Astrocyte of the hippocampus (primary cell): ENCODE data around the gene PSMA7.

Source experiments
- DNase-seq: peaks from one replicate; pipeline ENCODE4 v3.0.0; 2011; ENCODE audit warnings: low read depth, low spot score

The PSMA7 gene

DNA sequence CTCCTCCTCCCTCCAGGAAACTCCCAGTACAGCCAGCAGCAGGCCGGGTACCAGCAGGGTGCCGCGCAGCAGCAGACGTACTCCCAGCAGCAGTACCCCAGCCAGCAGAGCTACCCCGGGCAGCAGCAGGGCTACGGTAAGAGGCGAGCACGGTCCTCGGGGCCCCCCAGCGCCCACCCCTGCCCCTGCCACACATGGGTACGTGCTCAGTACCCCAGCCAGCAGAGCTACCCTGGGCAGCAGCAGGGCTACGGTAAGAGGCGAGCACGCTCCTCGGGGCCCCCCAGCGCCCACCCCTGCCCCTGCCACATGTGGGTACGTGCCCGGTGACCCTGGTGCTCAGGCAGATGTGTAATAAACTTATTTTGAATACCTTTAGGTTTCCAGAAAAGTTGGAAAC, 29.5 kb upstream of the PSMA7 start:
- DNase-seq = no peak

DNA sequence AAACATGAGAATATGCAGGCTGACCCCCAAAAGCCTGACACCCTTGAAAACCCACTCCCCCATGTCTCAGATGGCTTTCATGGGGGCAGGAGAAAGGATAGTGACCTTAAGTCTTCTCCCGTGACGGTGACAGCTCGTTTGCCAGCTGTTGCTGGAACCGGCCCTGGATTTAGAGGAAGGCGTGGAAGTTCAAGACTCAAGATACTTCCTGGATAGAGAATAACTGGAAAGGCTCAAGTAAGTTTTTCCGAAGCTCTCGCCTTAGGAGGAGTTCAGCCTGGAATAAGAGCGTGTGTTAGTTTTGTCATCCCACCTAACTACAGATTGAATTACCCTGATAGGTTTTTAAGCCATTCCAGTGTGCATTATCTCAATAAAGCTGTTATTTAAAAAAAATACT, 28.1 kb upstream of the PSMA7 start:
- no peak for DNase-seq

DNA sequence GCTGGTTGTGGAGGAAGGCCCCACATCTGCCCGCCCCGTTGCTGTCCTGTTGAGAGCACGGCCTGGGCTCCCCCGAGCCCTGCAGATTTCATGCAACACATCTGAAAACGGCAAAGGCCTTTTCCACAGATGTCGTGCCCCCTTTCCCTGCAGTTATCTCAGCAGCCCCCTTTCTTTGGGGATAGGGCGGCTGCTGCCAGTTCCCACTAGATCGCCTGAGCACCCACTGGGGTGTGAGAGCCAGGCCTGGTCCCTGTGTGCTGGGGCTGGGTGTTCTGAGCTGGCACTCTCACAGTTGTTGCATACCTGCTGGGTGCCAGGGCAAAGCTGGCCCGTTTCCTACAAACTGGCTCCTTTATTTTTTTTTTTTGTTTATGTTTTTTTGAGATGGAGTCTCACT, 27.3 kb upstream of the PSMA7 start:
- no peak for DNase-seq

DNA sequence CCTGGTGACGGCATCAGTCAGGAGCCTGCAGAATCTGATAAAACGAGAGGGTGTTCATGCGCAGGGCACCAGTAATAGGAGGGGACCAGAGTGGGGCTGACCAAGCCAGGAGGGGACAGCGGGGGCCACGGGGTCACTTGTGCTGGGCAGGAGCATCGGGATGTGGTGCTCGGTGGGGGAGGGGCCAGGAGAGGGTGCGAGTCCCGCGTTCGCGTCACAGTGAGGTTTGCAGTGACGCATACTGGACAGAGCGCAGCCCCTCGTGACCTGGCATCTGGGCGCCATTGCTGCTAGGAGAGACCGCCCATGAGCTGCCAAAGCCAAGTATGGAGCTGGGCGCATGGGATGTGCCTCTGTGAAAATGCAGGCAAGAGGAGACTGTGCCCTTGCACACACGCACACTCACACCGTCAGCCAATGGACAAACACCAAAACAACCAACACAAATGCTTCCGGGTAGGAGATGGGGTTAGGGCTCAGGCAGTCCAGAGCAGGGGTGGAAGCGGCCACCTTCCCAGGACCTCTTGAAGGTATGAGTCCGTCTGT, 25.8 kb upstream of the PSMA7 start:
- DNase-seq = no peak

DNA sequence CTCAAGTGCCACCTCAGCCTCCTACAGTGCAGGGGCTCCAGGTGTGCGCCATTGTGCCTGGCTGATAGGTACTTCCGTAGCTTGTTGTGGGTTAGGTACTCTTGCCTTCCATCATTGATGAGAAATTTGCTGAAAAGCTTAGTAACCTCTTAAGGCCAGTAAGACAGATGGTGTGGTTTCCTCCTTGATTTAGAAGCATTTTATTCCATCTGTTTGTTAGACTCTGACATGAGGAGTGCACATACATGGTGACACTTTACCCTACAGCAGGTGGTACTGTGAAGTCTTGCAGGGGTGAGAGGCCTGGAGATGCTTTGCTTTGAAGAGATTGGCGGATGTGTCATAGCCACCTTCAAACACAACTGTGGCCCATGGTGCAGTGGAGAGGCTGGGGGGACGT, 24.9 kb upstream of the PSMA7 start:
- no peak for DNase-seq

DNA sequence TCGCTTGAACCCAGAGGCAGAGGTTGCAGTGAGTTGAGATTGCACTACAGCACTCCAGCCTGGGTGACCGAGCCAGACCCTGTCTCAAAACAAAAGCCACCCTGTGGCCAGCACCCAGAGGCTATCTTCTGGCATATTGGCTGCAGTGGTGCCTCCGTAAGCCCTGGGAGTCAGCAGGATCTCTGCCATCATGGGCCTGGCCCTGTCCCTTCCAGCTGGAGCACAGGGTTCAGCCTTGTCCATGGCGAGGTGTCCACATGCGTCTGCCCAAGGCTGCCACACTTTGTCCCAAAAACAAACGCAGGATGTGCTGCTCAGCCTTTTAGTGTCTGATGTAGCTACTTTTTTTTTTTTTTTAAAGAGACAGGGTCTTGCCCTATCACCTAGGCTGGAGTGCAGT, 24.3 kb upstream of the PSMA7 start:
- DNase-seq = no peak

DNA sequence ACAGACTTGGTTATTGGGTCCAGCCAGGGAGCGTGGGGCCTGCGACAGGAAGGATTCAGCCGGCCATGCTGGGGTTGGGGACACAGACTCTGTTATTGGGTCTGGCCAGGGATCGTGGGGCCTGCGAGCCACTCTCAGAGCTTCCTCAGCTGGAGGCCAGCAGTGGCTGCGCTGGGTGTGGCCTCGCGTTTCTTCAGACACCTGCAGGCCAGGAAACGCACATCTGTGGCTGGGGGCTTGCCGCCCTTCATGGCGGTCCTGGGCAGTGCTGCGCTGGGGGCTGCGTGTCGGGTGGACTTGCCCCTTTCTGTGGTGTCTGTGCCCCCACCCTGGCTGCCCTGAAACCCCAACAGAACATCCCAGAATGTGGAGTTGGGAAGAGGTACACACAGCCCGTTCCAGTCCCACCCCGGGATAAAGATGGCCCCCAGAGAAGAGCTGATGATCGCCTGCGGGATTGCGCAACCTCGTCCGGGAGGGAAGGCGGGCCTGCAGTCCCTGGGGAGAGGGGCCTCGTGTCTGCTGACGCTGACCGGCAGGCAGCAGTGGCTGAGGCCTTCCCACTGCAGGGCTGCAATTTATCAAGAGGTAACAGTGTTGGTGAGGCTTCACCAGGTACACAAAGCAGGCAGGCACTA, 22.7 kb upstream of the PSMA7 start:
- DNase-seq = no peak

DNA sequence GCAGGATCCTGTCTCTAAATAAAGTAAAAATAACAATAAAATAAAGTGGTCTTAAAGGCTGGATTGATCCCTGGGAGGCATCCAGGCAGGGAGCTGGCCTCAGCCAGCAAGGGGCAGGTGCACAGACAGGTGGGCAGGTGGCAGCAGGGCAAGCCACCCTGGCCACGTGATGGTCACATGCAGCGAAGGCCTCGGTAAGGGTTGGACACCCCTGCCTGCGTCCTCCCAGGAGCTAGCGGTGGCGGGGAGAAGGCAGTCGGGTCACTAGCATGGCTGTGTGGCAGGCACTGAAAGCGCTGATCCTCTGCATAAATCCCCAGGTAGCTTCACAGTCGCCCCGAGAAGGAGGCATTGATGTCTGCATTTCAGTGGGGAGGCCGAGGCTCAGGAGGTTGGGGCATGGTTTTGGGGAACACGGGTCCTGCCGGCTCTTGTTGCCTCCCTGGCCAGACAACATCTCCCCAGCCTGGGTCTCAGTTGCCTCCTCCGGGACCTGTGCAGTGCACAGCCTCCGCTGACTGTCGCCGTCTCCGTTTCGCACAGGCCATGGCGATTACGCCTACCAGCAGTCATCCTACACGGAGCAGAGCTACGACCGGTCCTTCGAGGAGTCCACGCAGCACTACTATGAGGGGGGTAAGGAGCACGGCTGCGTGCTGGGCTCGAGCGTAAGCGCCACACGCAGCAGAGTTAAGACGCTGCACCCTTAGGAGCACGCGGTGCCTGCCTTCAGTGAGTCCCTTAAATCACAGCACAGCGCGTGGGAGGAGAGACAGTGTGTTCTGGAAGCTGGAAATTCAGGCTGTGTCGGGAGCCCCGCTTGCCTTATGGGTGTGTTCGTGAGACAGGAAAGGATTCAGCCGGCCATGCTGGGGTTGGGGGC, 21.9 kb upstream of the PSMA7 start:
- no peak for DNase-seq

DNA sequence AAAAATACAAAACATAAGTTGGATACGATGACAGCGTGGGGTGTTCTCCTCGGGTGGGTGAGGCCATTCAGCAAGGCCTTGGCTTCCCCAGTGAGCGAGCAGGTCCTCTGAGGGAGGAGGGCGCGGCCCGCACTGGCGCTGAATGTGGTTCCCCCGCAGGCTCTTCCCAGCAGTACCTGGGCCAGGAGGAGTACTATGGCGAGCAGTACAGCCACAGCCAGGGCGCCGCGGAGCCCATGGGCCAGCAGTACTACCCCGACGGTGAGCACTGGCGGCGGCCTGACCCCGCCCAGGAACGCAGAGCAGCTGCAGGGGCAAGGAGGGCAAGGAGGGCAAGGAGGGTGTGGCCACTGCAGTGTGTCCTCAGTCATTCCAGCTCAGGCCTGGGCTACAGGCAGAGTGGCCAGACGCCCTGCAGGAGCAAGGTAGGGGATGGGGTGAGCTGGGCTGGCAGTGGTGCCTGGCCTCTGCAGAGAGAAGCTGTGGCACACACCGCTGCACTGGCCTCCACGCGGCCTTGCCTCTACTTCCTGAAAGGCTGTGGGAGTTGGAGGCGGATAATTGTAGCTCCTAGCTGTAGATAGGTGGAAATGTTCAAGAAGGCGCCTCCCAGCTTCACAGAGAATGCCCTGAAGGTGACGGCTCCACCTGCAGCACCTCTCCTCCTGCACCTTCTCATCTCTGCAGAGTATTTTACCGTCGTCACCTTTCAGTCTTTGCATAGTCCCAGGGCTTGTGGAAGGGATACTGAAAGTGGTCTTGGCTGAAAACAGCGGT, 21.0 kb upstream of the PSMA7 start:
- no peak for DNase-seq

DNA sequence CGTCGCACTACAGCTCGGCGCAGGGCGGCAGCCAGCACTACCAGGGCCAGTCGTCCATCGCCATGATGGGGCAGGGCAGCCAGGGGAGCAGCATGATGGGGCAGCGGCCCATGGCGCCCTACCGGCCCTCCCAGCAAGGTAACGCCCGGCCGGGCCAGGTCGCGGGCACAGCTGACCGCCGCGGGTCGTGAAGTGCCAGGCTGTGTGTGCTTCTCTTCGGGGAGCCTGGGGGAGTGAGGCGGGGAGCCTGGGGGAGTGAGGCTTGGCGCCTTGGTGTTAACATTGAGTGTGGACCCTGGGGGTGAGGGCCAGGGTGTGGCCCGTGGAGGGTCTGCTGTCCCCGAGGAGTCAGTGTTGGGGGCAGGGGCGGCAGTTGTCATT, 20.3 kb upstream of the PSMA7 start:
- DNase-seq = no peak

DNA sequence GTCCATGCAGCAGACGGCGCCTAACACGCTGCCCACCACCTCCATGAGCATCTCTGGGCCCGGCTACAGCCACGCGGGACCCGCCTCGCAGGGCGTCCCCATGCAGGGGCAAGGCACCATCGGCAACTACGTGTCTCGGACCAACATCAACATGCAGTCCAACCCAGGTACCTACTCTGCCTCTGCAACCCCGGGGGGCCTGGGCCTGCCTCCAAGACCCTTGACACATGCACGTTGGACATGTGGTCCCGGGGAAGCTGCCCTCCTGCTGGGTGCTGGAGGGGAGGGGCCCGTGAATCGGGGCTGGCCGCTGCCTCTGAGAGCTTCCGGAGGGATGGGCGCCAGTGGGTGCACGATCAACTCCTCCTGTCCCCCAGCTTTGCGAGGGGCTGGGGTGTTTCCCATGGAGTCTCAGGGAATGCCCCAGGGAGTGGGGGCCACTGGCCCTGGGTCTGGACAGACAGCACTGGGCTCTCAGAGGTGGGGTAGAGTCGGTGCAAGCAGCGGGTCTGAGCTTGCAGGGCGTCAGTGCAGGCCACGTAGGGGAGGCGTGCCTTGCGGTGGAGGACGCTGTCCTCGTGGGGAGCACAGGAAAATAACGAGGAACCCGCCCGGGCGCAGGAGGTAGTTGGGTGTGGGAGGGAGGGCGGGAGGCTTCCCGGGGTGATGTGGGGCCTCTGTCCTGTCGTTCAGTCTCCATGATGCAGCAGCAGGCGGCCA, 19.7 kb upstream of the PSMA7 start:
- no peak for DNase-seq

DNA sequence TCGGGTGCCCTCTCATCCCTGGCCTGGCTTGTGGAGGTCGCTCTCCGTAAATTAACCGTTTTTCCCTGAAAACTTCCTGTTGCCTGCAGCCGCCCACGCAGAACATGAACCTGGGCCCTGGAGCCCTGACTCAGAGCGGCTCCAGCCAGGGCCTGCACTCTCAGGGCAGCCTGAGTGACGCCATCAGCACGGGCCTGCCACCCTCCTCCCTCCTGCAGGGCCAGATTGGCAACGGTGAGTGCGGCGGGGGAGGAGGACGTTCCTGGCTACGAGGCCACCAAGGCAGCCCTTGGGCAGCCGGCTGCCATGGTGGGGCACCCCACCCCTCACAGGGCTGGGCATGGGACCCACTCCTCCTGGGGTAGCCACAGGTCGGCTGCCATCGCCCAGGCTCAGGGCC, 18.2 kb upstream of the PSMA7 start:
- peak; percentile 80 for DNase-seq

DNA sequence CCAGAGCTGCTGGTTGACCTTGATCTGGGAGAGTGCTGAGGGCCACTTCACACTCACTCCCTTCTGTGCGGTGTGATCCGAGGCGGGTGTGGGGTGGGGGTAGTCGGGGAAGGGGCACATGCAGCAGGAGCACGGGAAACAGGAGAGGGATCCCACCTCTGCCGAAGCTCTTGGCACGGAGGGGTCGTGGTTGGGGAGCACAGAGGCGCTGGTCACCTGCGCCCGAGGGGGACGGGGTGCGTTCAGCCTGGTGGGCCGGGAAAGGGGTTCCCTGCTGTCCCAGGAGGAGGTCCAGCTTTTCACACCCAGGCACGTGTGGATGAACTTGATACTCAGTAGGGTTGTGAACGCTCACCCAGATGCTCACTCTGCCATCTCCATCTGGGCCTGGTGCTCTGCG, 17.7 kb upstream of the PSMA7 start:
- DNase-seq = no peak

DNA sequence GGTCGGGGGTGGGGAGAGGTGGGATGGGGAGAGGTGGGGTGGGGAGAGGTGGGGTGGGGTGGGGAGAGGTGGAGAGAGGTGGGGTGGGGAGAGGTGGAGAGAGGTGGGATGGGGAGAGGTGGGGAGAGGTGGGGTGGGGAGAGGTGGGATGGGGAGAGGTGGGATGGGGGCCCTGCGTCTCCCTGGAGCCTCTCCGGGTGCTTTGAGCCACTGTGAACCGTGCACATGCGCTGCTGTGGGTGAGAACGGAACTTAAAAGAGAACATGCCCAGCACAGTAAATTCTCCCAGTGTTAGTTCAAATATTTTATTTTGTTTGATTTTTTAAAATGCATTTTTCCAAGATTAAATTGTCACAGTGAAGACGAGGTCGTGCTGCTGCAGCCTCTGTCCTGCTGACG, 17.1 kb upstream of the PSMA7 start:
- no peak for DNase-seq

DNA sequence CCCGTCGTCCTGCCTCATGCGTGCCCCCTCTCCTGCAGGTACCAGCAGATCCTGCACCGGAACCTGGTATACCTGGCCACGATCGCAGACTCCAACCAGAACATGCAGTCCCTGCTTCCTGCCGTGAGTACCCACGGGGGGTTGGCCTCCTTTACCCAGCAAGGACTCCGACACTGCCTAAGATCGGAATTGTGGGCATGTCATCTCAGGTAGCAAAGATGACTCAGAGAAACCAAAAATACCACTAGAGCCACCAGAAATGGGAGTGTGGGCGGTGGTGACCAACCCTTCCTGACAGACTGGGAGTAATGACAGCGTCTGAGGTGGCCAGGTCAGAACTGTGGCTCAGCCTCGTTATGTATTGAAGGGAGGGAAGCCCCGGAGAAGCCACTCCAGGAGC, 16.6 kb upstream of the PSMA7 start:
- peak; percentile 70 for DNase-seq

DNA sequence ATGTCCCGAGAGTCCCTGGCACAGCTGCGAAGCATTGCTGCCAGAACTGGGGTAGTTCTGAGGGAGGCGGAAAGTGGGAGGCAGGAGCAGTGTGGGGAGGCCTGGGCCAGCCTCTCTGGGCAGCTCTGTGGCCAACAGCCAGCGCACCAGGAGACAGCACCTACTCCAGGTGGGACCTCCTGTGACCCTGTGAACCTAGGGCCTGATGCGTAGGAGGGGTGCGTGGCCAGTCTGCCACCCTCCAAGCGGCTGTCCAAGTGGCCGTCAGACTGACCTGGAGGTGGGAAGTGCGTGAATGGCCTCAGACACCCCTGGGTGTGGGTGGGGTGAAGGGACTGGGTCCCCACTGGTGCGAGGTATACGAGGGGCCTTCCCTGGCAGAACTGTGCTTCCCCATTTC, 15.9 kb upstream of the PSMA7 start:
- no peak for DNase-seq

DNA sequence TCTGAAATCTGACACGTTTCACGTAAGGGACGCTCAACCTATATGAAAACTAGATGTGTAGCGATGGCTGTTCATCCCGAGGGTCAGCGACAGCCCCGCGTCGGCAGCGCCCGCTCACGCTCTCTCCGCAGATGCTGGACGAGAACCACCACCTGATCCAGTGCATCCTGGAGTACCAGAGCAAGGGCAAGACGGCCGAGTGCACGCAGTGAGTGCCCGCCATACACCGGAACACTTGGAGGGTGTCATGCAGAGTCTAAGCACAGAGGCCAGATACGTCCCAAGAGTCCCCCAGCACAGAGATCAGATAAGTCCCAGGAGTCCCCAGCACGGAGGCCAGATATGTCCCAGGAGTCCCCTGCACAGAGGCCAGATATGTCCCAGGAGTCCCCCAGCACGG, 15.3 kb upstream of the PSMA7 start:
- no peak for DNase-seq

DNA sequence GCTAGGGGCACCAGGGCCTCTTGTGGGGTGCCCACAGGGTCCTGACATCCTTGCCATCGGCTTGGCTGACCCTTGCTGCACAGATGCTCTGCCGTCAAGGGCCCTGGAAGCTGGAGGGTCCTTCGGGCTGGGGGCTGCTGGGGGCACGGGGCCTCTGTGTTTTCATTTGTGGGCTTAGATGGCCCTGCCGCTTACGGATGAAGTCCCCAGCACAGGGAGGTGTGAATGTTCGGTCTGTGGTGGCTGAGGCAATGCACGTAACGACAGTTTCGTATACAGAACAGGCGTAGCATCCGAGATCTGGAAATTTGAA, 14.8 kb upstream of the PSMA7 start:
- DNase-seq = no peak

DNA sequence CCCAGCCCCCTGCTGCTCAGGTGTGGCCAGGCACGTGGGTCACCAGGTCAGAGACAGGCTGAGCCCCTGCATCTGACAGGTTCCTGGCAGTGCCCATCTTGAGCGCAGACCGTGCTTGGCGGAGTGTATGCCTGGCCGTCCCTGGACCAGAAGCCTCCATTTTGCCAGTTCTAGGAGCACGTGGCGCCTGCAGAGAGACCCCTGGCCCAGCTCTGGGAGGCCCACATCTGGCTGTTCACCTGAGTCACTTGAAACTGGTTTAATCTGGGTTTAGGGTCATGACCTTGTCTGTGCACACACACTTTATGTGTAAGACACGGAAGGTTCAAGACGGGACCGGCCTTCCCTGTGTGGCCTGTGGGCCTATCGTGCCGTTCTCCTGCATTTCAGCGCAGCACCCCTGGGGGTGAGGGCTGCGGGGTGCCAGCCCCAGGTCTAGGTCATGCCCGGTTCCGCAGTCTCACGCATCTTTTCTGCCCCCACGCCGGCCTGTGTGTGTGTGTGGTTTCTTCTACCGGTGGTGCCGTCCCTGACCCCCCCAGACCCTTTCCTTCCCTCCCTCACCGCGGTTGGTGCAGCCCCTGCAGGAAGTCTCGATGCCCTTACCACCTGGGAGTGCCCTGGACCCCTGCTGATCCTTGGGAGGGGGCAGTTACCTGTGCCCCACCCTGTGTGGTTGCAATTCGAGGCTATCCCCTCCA, 14.3 kb upstream of the PSMA7 start:
- DNase-seq = no peak

DNA sequence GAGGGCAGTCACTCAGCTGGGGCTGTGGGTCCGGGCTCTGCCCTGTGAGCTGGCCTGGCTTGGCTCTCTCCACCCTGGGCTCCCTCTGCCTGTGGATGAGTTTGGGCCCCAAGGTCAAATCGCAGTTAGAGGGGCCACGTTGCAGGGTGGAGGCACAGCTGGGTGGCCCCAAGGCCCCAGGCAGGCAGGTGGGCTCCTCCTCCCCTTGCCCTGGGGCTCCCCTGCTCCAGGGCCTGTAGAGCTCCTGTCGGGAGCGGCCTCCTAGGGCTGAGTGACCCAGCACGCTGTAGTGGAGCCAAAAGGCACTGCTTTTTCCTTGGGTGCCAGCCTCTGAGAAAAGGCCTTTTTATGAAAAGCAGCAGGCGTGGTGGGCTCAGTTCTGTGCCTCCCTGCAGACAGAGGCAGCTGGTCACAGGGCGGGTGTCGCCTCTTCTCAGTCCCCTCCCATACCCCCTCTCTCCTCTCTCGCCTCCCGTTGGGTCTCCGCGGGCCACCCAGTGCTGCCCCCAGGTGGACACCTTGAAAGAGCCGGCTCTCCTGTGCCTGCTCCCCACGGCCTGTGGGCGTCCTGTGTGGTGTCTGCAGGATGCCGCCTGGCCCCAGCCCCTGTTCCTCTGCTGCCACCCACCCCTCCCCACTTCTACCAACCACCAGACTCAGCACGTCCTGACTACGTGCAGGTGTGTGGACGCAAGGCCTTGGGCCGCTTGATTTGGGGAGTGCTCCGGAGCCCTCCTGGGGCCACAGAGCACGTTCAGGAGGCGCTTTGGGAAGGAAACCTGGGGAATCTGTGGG, 13.6 kb upstream of the PSMA7 start:
- DNase-seq = peak; percentile 74

DNA sequence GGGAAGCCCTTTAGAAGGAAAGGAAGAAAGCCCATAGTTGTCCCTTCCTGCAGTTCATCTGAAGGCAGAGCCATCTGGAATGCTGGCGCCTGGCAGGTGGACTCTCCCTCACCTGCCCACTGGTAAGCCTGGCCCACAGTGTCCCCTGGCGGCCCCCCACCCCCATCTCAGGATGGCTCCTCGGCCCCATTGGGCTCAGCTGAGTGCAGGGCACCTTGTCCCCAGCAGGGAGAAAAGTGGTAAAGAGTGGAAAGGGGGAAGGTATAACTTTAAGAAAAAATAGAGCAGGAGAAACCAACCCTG, 13.0 kb upstream of the PSMA7 start:
- no peak for DNase-seq
